ENCODE measurements around the gene AP1G2.

DNA sequence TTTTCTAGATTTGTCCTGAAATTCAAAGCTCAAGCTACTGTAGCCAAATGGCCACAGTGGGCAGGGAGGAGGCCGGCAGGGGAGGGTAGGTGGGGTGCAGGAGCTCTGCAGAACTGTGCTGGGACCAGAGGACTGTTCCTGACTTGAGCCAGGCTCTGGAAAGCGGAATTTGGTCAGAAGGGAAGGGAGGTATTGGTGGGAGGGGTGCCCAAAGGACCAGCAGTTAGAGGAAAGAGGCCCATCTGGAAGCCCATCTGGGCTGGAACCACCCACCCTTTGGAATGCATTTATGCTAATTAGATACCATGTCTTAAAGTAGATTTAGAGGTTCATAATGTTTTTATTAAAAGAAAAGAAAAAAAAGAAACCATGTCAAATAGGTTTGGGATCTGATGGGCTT is 35.5 kb upstream of the AP1G2 start:
- TF ChIP-seq CTCF (IDR thresholded peaks at IDR 0.05), result no peak
- TF ChIP-seq POLR2A (IDR thresholded peaks at IDR 0.05), result no peak

Data from uterus (tissue), 2 donors.